ENCODE measurements around the gene PSMD1. TPM values are rescaled to one million over a fixed set of nuclear protein-coding genes. Genes with fewer than 3 reads are reported as not detected.

PSMD1 gene
- total and polyA plus RNA-seq, 2 of the 8 experiments (the other 6 are each of a cell fraction or from before 2014, with no cell fraction given): 179 to 272 TPM

GRCh38 chr2:231047923-231048915 lies 8.4 kb upstream of the PSMD1 start:
- DNase-seq (ENCODE audit: low read depth in 1 of 2, low spot score in 2 of 2): no peak
- no peak overlapping the region for H4K8ac ChIP-seq (ENCODE audit: extremely low read depth, insufficient read depth, low read length)
- no peak overlapping the region for H3K9ac ChIP-seq (replicated peaks in 1 of 4; ENCODE audit: extremely low read depth in 1 of 4, low read depth in 3 of 4, low read length in 3 of 4)
- H3K18ac ChIP-seq (ENCODE audit: extremely low read depth, low read length): no peak overlapping the region
- H2BK12ac ChIP-seq (ENCODE audit: low read depth, low read length): no peak overlapping the region
- no peak overlapping the region for H4K91ac ChIP-seq (replicated peaks; ENCODE audit: insufficient read length, low read length)
- CTCF ChIA-PET (ENCODE audit: partially characterized antibody): interaction anchor here (0.6 to 1.8 kb wide), 8 partner anchors 9 to 1997 kb away, joined by 3 to 5 read pairs (median 4); partner anchors contain the start of gene PSMD1
- H4K5ac ChIP-seq (ENCODE audit: insufficient read length, low read depth, low read length): no peak overlapping the region
- H3K23me2 ChIP-seq (ENCODE audit: low read depth, low read length): peaks cover 5% of the 10 kb centered on the region; the same call in 1 of the 2 replicates
- peaks cover 0 to 25% (median 12%) of the 10 kb centered on the region in 4 experiments; a peak in 5 of 7 replicates for H3K27me3 ChIP-seq (replicated peaks in 1 of 4; ENCODE audit: control insufficient read depth in 3 of 4, extremely low read depth in 1 of 4, insufficient read depth in 3 of 4, low read length in 3 of 4)
- H3K4me2 ChIP-seq (ENCODE audit: insufficient read depth in 1 of 2, low read depth in 2 of 2, low read length in 2 of 2): no peak overlapping the region
- no peak overlapping the region for H2AFZ ChIP-seq (ENCODE audit: low read length)
- no peaks in the 10 kb centered on the region for H4K20me1 ChIP-seq (replicated peaks in 1 of 2; ENCODE audit: control insufficient read depth in 1 of 2, insufficient read depth in 2 of 2, low read length in 2 of 2)
- peaks cover 3 to 5% (median 4%) of the 10 kb centered on the region in 4 experiments; a peak in 5 of 7 replicates for H3K4me1 ChIP-seq (replicated peaks in 1 of 4; ENCODE audit: control insufficient read depth in 3 of 4, insufficient read depth in 4 of 4, low read length in 3 of 4)
- H3K9me3 ChIP-seq (ENCODE audit: insufficient read depth in 2 of 2, low read depth in 1 of 2, low read length in 1 of 2): no peaks in the 10 kb centered on the region
- no peak overlapping the region for H2BK120ac ChIP-seq (replicated peaks; ENCODE audit: low read depth, low read length)
- no peak overlapping the region for H3K4me3 ChIP-seq (ENCODE audit: extremely low read depth in 1 of 4, insufficient read depth in 2 of 4, low read depth in 3 of 4, low read length in 4 of 4)
- no peak overlapping the region for H3K56ac ChIP-seq (replicated peaks; ENCODE audit: insufficient read length, low read depth, low read length)
- no peak overlapping the region for H2BK15ac ChIP-seq (ENCODE audit: low read length)
- no peak for FAIRE-seq
- no peak overlapping the region for H2BK20ac ChIP-seq (ENCODE audit: low read length)
- H2BK5ac ChIP-seq (ENCODE audit: low read depth, low read length): no peak overlapping the region
- H3K36me3 ChIP-seq (ENCODE audit: control insufficient read depth in 2 of 4, insufficient read depth in 4 of 4, low read length in 3 of 4): no peaks in the 10 kb centered on the region
- 80% methylated on average over 10 of the region's 10 CpGs; no CpG with 5 or more reads in 1 of the 2 experiments for WGBS, 2 experiments (ENCODE audit: extremely low coverage in 1 of 2, insufficient coverage in 1 of 2, insufficient read length in 1 of 2, insufficient replicate concordance in 2 of 2, low coverage in 1 of 2, low lambda C conversion rate in 2 of 2, missing lambda C conversion rate in 1 of 2)
- POLR2A ChIA-PET (ENCODE audit: partially characterized antibody): interaction anchor here (1.0 kb wide), 1 partner anchor 20 kb away, joined by 3 read pairs; no protein-coding TSS in a partner anchor
- no peaks in the 10 kb centered on the region for H3K79me1 ChIP-seq (ENCODE audit: low read depth, low read length)
- H3K23ac ChIP-seq (ENCODE audit: insufficient read length): no peak overlapping the region
- no peaks in the 10 kb centered on the region for H3K79me2 ChIP-seq (ENCODE audit: control insufficient read depth in 1 of 2, insufficient read depth in 2 of 2, low read length in 2 of 2)
- H3K4ac ChIP-seq (replicated peaks; ENCODE audit: insufficient read length, low read depth, low read length): no peak overlapping the region
- H3K27ac ChIP-seq (ENCODE audit: low read depth, low read length): no peak overlapping the region
- H3K14ac ChIP-seq (ENCODE audit: insufficient read length): no peak overlapping the region
- H2AK5ac ChIP-seq (ENCODE audit: low read depth, low read length): no peak overlapping the region
- TF ChIP-seq JUND (IDR thresholded peaks at IDR 0.05; ENCODE audit: low read length) (no peak), NANOG (IDR thresholded peaks at IDR 0.05; ENCODE audit: insufficient read depth, low read depth, low read length, poor library complexity, severe bottlenecking) (no peak), PHF8 (conservative IDR thresholded peaks at IDR 0.05; ENCODE audit: low read depth, low read length) (no peak), ATF3 (IDR thresholded peaks at IDR 0.05; ENCODE audit: insufficient read depth, low read depth, low read length) (no peak), MAFK (IDR thresholded peaks at IDR 0.05; ENCODE audit: low read depth, low read length) (no peak), USF2 (IDR thresholded peaks at IDR 0.05; ENCODE audit: low read length) (no peak), ATF2 (IDR thresholded peaks at IDR 0.05; ENCODE audit: low read length) (no peak)
